DND-41 (cell line): ENCODE data around the gene BSG.

Experiments
- EZH2 ChIP-seq: IDR thresholded peaks from 3 replicates; pipeline ENCODE4 v1.6.1; 2012; ENCODE audit warnings: borderline replicate concordance, low read depth, mild to moderate bottlenecking, moderate library complexity, low read length, inconsistent platforms; ENCODE audit not compliant: severe bottlenecking
- TF ChIP-seq, protein P1 (sequence below): IDR thresholded peaks from 2 replicates; pipeline ENCODE4 v1.5.1; 2012; ENCODE audit warnings: borderline replicate concordance, low read length, moderate library complexity, mild to moderate bottlenecking; ENCODE audit not compliant: poor library complexity, severe bottlenecking; ENCODE audit errors: extremely low read depth

DNA sequence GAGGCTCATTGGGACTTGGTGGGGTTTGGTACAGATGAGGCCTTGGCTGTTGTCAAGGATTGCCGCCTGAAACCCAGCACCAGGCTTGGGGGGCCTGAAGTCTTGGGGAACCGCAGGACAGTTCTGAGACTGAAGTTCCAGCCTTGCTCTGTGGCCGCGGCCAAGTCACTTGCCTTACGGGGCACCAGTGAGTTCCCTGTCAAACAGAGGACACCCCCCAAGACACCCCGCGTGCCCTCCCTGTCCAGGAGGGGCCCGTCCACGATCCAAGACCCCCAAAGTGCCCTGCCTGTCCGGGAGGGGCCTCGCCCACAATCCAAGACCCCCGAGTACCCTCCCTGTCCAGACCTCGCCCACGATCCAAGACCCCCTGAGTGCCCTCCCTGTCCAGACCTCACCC is 38.3 kb upstream of the BSG start:
- TF ChIP-seq, protein P1, sequence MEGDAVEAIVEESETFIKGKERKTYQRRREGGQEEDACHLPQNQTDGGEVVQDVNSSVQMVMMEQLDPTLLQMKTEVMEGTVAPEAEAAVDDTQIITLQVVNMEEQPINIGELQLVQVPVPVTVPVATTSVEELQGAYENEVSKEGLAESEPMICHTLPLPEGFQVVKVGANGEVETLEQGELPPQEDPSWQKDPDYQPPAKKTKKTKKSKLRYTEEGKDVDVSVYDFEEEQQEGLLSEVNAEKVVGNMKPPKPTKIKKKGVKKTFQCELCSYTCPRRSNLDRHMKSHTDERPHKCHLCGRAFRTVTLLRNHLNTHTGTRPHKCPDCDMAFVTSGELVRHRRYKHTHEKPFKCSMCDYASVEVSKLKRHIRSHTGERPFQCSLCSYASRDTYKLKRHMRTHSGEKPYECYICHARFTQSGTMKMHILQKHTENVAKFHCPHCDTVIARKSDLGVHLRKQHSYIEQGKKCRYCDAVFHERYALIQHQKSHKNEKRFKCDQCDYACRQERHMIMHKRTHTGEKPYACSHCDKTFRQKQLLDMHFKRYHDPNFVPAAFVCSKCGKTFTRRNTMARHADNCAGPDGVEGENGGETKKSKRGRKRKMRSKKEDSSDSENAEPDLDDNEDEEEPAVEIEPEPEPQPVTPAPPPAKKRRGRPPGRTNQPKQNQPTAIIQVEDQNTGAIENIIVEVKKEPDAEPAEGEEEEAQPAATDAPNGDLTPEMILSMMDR, result no peak
- no peak for TF ChIP-seq EZH2
